ENCODE data around the gene GOLGA6A.

GRCh38 chr15:74062671-74063070, 19.7 kb downstream of the GOLGA6A start:
- TF ChIP-seq CTCF (IDR thresholded peaks at IDR 0.05; ENCODE audit: low read depth, low read length, poor library complexity, severe bottlenecking) (no peak), EZH2phosphoT487 (IDR thresholded peaks at IDR 0.05; ENCODE audit: borderline replicate concordance, low read length) (no peak)

Data from DOHH2 (cell line).